Upper lobe of left lung (tissue), 6 donors: ENCODE measurements around the gene CFTR. TPM values are rescaled to one million over a fixed set of nuclear protein-coding genes. Genes with fewer than 3 reads are reported as not detected.
A peak's percentile ranks its signal among the peaks of the same experiment; 100 is the strongest.

Source experiments
- ATAC-seq, 2 donors: fragments of 200-7000 bp; cut with Tn5 transposase; one replicate each; pipeline ENCODE4 v1.9.1; 2022; ENCODE audit warnings: mild to moderate bottlenecking in 2 of 2, moderate library complexity in 2 of 2; ENCODE audit not compliant: low FRiP score in 2 of 2
- DNase-seq, 2 donors: peaks; one replicate each; pipeline ENCODE4 v3.0.0-alpha.2; 2019 to 2020
- H3K27ac ChIP-seq, 4 donors: fragments of 200-600 bp; sonication (generic); one replicate each; pipeline ENCODE4 v1.5.1; 2016 to 2019
- H3K27me3 ChIP-seq, 4 donors: fragments of 200-600 bp; sonication (generic); one replicate each; pipeline ENCODE4 v1.5.1; 2017 to 2019
- H3K36me3 ChIP-seq, 4 donors: fragments of 200-600 bp; sonication (generic); one replicate each; pipeline ENCODE4 v1.5.1; 2016 to 2019
- H3K4me1 ChIP-seq, 4 donors: fragments of 200-600 bp; sonication (generic); one replicate each; pipeline ENCODE4 v1.5.1; 2018 to 2019
- H3K4me3 ChIP-seq, 4 donors: fragments of 200-600 bp; sonication (generic); one replicate each; pipeline ENCODE4 v1.5.1; 2017 to 2019; ENCODE audit warnings: mild to moderate bottlenecking in 2 of 4, moderate library complexity in 1 of 4
- H3K9me3 ChIP-seq, 4 donors: fragments of 200-600 bp; sonication (generic); one replicate each; pipeline ENCODE4 v1.5.1; 2018 to 2019
- EP300 ChIP-seq, 4 donors: sonication (generic); formaldehyde crosslinking; IDR thresholded peaks; one replicate each; pipeline ENCODE4 v1.5.1; 2017; ENCODE audit warnings: antibody characterized with exemption in 4 of 4, control low read depth in 2 of 4
- POLR2A ChIP-seq, 4 donors: fragments of 450-650 bp; IDR thresholded peaks; one replicate each; pipeline ENCODE4 v1.5.1; 2016 to 2017; ENCODE audit warnings: antibody characterized with exemption in 4 of 4, mild to moderate bottlenecking in 2 of 4
- POLR2AphosphoS5 ChIP-seq, 2 donors: sonication (generic); formaldehyde crosslinking; IDR thresholded peaks; one replicate each; pipeline ENCODE4 v1.5.1; 2017; ENCODE audit warnings: antibody characterized with exemption in 2 of 2
- WGBS, 2 donors: methylation state at CpG; one replicate each; pipeline ENCODE4 v1.1.5; 2017 to 2018; 5-methylcytosine and 5-hydroxymethylcytosine counted together
- total RNA-seq, 6 donors: library from RNA; depleted of rRNA in 4 of 6; stranded (reverse); fragments of >200 nt in 4 of 6; gene quantifications; one replicate each; pipeline versions ENCODE4 v1.1.0 to v1.2.1, GENCODE V29; 2016 to 2021
- TF ChIP-seq, protein P1 (sequence below), 6 experiments: fragments of 450-650 bp in 4 of 6; fragments of 200-600 bp in 2 of 6; sonication (generic) in 2 of 6; IDR thresholded peaks; one replicate each; pipeline ENCODE4 v1.5.1; 2016 to 2019; ENCODE audit warnings: antibody characterized with exemption in 6 of 6
- donor health status: DM: no; HTN: no; CAD: no; lungs with moderate emphysema.
- donor health status: DM: no; HTN: yes; CAD: no; lungs with severe emphysema.

CFTR gene
- total RNA-seq, 6 donors from 2014 or later, result 4.2 to 36.7 (median 24.8) TPM

DNA sequence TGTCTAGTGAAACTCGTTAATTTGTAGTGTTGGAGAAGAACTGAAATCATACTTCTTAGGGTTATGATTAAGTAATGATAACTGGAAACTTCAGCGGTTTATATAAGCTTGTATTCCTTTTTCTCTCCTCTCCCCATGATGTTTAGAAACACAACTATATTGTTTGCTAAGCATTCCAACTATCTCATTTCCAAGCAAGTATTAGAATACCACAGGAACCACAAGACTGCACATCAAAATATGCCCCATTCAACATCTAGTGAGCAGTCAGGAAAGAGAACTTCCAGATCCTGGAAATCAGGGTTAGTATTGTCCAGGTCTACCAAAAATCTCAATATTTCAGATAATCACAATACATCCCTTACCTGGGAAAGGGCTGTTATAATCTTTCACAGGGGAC, 187.6 kb downstream of the CFTR start:
- no peaks in the 10 kb centered on the region for H3K9me3 ChIP-seq
- ATAC-seq (no peak), DNase-seq (no peak)
- no peaks in the 10 kb centered on the region for H3K36me3 ChIP-seq
- no peaks in the 10 kb centered on the region for H3K27me3 ChIP-seq
- WGBS, 2 donors, result 58 to 74% methylated on average over 2 of the region's 2 CpGs
- H3K27ac ChIP-seq, result peak overlapping the region in 1 of 4 donors; percentile 37
- H3K4me1 ChIP-seq, result peaks cover 0 to 13% (median 0%) of the 10 kb centered on the region in 4 donors
- no peak overlapping the region for H3K4me3 ChIP-seq
- TF ChIP-seq POLR2A (IDR thresholded peaks at IDR 0.05) (no peak), POLR2AphosphoS5 (IDR thresholded peaks at IDR 0.05) (no peak)
- TF ChIP-seq, protein P1, sequence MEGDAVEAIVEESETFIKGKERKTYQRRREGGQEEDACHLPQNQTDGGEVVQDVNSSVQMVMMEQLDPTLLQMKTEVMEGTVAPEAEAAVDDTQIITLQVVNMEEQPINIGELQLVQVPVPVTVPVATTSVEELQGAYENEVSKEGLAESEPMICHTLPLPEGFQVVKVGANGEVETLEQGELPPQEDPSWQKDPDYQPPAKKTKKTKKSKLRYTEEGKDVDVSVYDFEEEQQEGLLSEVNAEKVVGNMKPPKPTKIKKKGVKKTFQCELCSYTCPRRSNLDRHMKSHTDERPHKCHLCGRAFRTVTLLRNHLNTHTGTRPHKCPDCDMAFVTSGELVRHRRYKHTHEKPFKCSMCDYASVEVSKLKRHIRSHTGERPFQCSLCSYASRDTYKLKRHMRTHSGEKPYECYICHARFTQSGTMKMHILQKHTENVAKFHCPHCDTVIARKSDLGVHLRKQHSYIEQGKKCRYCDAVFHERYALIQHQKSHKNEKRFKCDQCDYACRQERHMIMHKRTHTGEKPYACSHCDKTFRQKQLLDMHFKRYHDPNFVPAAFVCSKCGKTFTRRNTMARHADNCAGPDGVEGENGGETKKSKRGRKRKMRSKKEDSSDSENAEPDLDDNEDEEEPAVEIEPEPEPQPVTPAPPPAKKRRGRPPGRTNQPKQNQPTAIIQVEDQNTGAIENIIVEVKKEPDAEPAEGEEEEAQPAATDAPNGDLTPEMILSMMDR (IDR thresholded peaks at IDR 0.05), result no peak

DNA sequence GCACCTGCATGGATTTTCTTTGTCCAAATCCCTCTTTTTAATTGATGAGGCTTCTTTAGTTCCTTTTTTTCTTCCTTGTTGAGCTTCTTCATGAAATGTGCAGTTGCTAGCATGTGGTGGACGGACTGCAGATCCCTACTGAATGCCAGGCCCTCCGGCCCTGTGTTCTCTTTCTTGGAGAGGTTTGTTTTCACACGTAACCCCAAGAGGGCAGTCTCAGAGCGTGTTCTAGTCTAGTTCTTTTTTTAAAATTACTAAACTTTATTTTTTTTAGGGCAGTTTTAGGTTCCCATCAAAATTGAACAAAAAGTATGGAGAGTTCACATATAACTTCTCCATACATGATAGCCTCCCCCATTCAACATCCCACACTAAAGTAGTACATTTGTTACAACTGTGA, 190.0 kb downstream of the CFTR start:
- H3K27me3 ChIP-seq, result no peaks in the 10 kb centered on the region
- DNase-seq (peak in 1 of 2 donors; percentile 30), ATAC-seq (no peak)
- no peaks in the 10 kb centered on the region for H3K9me3 ChIP-seq
- 72% methylated on average over 4 of the region's 4 CpGs for WGBS, 2 donors
- peaks cover 0 to 18% (median 4%) of the 10 kb centered on the region in 4 donors for H3K4me1 ChIP-seq
- no peaks in the 10 kb centered on the region for H3K36me3 ChIP-seq
- H3K4me3 ChIP-seq, result no peak overlapping the region
- TF ChIP-seq, protein P1 (IDR thresholded peaks at IDR 0.05), result no peak
- TF ChIP-seq POLR2A (IDR thresholded peaks at IDR 0.05), result no peak
- no peak for TF ChIP-seq EP300 (IDR thresholded peaks at IDR 0.05)
- no peak for TF ChIP-seq POLR2AphosphoS5 (IDR thresholded peaks at IDR 0.05)
- H3K27ac ChIP-seq, result peak overlapping the region in 1 of 4 donors; percentile 32

DNA sequence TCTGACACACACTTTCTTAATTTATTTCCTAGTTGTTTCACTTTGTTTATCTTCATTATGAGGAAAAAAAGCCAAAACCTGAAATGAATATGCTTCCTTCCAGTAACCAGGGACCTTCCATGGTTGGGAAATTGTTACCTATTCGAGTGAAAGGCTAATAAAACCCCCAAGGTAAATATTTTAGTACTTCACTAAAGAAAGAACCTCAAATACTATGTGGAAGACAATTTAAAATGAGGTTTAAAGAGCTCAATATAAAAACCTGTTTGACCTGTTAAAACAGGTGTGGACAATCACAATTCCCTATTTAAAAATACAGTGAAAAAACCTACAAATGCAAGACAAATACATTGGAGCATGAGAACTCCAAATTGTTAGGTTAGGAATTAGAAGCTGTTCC, 192.6 kb downstream of the CFTR start:
- peak in 1 of 4 donors; percentile 76 for TF ChIP-seq EP300 (IDR thresholded peaks at IDR 0.05)
- TF ChIP-seq, protein P1 (IDR thresholded peaks at IDR 0.05), result no peak
- DNase-seq (no peak), ATAC-seq (peak in 1 of 2 donors; percentile 27)
- no peaks in the 10 kb centered on the region for H3K27me3 ChIP-seq
- H3K36me3 ChIP-seq, result no peaks in the 10 kb centered on the region
- H3K9me3 ChIP-seq, result no peaks in the 10 kb centered on the region
- WGBS, 2 donors, result 46 to 51% methylated on average over 1 of the region's 1 CpG
- H3K4me3 ChIP-seq, result peak overlapping the region in 1 of 4 donors; percentile 26
- peaks cover 0 to 8% (median 2%) of the 10 kb centered on the region in 4 donors for H3K4me1 ChIP-seq
- peak overlapping the region in 3 of 4 donors; percentile 37 to 84 (median 69) for H3K27ac ChIP-seq

DNA sequence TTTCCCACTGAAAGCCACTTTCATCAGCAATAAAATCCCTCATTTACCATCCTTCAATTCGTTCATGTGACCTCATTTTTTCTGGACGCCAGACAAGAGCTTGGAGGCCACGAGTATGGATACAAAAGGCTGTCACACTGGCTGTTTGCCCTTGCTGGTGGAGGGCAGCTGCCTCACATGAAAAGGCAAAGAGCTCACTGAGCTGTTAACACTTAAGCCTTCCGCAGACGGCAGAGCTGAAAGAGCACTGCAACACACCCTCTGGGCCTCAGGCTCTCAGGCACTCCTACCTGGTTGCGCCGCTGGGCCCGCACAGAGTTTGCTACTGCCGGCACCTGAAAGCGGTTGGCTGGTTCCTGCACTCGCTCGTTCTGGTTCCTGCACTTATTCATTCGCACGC, 193.5 kb downstream of the CFTR start:
- peak overlapping the region in 3 of 4 donors; percentile 37 to 84 (median 69) for H3K27ac ChIP-seq
- H3K9me3 ChIP-seq, result no peaks in the 10 kb centered on the region
- WGBS, 2 donors, result 56 to 77% methylated on average over 12 to 14 of the region's 14 CpGs
- peak overlapping the region in 1 of 4 donors; percentile 26 for H3K4me3 ChIP-seq
- no peaks in the 10 kb centered on the region for H3K36me3 ChIP-seq
- peaks cover 0 to 8% (median 2%) of the 10 kb centered on the region in 4 donors for H3K4me1 ChIP-seq
- DNase-seq (peak; percentile 73 to 84), ATAC-seq (peak; percentile 72 to 89)
- H3K27me3 ChIP-seq, result no peaks in the 10 kb centered on the region
- TF ChIP-seq EP300 (IDR thresholded peaks at IDR 0.05) (no peak), POLR2A (IDR thresholded peaks at IDR 0.05) (peak in 1 of 4 donors; percentile 73)

DNA sequence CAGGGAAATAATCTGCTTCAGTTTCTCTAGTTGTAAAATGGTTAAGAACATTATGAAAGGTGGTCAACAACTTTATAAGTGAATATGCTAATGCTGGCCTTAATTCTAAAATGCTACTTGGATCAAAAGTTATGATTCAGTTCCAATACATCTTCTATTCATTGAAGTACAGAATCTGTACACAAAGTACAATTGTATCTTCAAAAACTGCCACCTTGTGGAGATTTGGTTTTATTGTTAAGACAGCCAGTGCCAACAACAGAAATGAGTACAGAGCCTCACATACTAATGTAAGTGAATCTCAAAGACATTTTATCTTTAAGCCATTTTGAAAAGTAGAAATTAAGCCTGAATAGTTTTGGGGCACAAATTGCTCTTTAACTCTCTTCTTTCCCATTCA, 194.0 kb downstream of the CFTR start:
- H3K9me3 ChIP-seq, result no peaks in the 10 kb centered on the region
- peak overlapping the region in 3 of 4 donors; percentile 37 to 84 (median 69) for H3K27ac ChIP-seq
- H3K4me3 ChIP-seq, result peak overlapping the region in 1 of 4 donors; percentile 26
- TF ChIP-seq POLR2AphosphoS5 (IDR thresholded peaks at IDR 0.05), result no peak
- TF ChIP-seq, protein P1 (IDR thresholded peaks at IDR 0.05), result peak in 3 of 6 experiments; percentile 36 to 45 (median 41)
- no peaks in the 10 kb centered on the region for H3K36me3 ChIP-seq
- DNase-seq, result no peak
- no peaks in the 10 kb centered on the region for H3K27me3 ChIP-seq
- H3K4me1 ChIP-seq, result peaks cover 0 to 8% (median 2%) of the 10 kb centered on the region in 4 donors
- ATAC-seq, result peak; percentile 51 to 55
